ENCODE data around the gene FHIT.

DNA sequence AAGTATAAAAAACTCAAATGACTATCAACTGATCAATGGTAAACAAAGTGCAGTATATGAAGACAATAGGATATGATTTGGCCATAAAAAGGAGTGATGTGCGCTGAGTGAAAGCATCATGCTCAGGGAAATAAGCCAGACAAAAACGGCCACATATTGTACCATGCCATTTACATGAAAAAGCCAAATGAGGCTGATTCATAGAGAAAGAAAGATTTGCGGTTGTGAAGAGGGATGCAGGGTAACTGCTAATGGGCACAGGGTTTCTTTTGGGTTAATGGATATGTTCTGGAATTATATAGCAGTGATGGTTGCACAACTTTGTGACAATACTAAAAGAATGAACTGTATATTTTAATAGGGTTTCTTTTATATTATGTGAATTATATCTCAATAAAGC is 1324.2 kb downstream of the FHIT start:
- TF ChIP-seq, protein P1, sequence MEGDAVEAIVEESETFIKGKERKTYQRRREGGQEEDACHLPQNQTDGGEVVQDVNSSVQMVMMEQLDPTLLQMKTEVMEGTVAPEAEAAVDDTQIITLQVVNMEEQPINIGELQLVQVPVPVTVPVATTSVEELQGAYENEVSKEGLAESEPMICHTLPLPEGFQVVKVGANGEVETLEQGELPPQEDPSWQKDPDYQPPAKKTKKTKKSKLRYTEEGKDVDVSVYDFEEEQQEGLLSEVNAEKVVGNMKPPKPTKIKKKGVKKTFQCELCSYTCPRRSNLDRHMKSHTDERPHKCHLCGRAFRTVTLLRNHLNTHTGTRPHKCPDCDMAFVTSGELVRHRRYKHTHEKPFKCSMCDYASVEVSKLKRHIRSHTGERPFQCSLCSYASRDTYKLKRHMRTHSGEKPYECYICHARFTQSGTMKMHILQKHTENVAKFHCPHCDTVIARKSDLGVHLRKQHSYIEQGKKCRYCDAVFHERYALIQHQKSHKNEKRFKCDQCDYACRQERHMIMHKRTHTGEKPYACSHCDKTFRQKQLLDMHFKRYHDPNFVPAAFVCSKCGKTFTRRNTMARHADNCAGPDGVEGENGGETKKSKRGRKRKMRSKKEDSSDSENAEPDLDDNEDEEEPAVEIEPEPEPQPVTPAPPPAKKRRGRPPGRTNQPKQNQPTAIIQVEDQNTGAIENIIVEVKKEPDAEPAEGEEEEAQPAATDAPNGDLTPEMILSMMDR (IDR thresholded peaks at IDR 0.05; ENCODE audit: insufficient read depth, low read length, poor library complexity, severe bottlenecking): no peak
- no peak for TF ChIP-seq EZH2phosphoT487 (conservative IDR thresholded peaks at IDR 0.05; ENCODE audit: low read length)
